CD4-positive, alpha-beta T cell treated with Interleukin-4 for 4 hours (primary cell): Measurements from ENCODE around the gene LCN10.
"Not testable (repeated sequence)": the region's sequence is repeated elsewhere in the genome, so short reads cannot be mapped to it uniquely, and the experiment has no call there.

Source experiments
- DNase-seq: peaks from one replicate; pipeline ENCODE4 v3.0.0-alpha.2; 2020

LCN10 gene

DNA sequence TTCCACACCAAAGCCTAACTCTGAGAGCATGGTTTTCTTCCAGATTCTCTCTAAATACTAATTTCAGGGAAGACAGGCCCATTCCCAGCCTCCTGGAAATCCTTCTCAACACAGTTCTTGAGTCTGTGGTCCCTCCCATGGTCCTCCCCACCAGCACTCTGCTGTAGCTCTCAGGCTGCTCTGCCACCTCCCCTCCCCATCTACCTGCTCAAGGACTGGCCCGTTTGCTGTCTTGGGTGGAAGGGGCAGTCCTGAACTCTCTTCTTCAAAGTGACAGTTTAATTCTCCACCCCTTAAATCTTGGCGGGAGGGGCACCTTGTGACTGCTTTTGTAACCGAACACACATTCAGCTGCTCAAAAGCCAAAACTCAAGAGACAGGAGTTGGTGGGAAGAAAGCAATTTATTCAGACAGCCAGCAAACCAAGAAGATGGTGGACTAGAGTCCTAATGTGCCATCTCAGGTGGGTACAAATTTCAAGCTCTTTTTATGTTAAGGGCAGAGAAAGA is 29.2 kb upstream of the LCN10 start:
- DNase-seq: no peak

- peak; percentile 29 for DNase-seq
Observed at GRCh38 chr9:136769710-136770191, 27.0 kb upstream of the LCN10 start.

DNA sequence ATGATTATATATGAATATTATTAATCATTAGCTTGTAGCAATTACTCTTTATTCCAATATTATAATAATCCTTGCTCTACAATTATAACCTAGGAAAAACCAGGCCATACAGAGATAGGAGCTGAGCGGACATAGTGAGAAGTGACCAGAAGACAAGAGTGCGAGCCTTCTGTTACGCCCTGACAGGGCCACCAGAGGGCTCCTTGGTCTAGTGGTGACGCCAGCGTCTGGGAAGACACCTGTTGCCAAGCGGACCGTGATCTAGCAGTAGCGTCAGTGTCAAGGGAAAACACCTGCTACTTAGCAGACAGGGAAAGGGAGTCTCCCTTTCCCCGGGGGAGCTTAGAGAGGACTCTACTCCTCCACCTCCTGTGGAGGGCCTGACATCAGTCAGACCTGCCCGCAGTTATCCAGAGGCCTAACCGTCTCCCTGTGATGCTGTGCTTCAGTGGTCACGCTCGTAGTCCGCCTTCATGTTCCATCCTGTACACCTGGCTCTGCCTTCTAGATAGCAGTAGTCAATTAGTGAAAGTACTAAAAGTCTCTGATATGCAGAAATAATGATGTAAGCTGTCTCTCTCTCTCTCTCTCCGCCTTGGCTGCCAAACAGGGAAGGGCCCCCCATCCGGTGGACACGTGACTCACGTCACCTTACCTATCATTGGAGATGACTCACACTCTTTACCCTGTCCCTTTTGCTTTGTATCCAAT is 23.8 kb upstream of the LCN10 start:
- DNase-seq: peak; percentile 63

DNA sequence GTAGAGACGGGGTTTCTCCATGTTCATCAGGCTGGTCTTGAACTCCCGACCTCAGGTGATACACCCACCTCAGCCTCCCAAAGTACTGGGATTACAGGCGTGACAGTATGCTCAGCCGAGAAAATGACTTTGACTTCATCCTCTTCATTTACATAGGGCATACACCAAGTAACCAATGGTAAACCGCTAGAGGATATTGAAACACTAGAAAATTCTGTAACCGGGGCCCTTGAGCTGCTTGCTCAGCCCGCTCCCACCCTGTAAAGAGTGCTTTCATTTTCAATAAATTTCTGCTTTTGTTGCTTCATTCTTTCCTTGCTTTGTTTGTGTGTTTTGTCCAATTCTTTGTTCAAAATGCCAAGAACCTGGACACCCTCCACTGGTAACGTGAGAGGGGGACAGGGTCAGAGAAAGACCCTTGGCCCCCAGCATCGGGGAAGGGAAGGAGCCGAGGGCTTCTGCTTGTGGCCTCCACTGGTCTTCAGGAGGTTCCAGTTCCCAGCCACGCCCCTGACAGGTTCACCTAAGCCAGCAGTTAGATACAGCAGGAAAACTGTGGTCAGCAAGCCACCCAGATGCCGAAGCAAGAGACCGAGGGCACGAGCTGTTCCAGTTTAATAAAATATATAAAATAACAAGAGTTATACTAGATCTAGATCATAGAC is 23.1 kb upstream of the LCN10 start:
- DNase-seq: not testable (repeated sequence)

DNA sequence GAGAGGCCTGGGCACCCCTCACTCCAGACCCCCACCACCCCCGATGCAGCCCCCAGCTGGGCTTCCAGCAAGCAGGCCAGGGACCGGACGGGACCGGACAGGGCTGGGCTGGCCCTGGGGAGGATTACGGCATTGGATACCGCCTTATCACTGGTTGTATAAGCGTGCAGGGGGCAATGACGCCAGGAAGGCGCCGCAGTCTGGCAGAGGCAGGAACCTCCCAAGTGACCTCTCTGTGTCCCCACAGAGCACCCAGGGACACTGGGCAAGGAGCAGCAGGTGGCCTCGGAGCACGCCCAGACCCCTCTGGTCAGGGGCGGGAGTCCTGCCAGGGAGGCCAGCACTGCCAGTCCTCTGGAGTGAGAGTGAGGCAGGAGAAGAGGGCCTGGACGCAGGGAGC is 22.3 kb upstream of the LCN10 start:
- no peak for DNase-seq

DNA sequence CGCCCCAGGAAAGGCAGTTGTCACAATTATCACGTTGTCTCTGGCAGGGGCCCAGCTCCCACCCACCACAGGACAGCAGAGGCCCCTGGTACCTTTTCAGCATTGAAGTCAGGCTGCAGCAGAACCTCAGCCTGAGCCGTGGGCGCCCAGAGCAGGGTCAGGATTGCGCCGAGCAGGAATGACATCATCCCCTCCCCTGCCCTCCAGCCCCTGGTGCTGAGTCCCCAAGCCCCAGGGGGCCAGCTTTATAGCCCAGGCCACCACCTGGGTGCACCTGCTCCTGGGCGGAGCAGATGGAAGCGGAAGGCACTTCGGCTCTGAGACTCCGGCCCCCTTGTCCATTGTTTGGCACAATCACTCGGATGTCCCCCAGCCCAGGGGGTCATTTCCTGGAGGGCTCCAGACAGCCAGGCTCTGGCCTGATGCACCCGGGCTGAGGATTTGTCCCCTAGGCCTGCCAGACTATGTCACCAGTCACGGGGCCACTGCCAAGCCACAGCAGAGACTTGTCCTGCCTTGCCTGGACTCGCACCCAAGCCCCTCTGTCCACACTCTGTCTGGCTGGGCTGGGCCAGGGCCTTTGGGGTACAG is 21.7 kb upstream of the LCN10 start, which contains the start of gene LCN15:
Gene LCN15, minus strand, starts transcription at position 218 of the 591 bp plus-strand sequence. Its CDS starts 30 bp downstream, at position 188.
- DNase-seq: no peak

- no peak for DNase-seq
Observed at GRCh38 chr9:136763649-136764035, 20.9 kb upstream of the LCN10 start.

- DNase-seq: no peak
Observed at GRCh38 chr9:136762915-136763648, 20.3 kb upstream of the LCN10 start.

DNA sequence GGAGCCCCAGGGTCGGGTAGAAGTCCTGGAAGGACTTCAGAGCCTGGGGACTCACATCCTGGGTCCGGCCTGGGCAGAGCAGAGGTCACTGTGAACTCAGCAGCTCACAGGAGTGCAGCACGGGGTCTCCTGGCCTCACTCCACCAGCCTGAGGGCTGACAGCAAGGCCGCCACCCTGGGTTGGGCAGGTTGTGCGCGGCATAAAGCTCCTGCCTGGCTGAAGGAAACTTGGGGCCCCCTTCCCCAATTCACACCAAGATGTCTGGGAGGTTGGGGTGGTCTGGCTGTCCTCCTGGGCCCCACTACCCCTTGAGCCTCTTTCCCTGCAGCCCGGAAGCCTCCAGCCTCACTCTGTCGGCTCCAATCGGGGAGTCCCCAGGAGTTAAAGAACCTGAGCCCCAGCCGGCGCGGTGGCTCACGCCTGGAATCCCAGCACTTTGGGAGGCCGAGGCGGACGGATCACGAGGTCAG is 19.5 kb upstream of the LCN10 start:
- no peak for DNase-seq

DNA sequence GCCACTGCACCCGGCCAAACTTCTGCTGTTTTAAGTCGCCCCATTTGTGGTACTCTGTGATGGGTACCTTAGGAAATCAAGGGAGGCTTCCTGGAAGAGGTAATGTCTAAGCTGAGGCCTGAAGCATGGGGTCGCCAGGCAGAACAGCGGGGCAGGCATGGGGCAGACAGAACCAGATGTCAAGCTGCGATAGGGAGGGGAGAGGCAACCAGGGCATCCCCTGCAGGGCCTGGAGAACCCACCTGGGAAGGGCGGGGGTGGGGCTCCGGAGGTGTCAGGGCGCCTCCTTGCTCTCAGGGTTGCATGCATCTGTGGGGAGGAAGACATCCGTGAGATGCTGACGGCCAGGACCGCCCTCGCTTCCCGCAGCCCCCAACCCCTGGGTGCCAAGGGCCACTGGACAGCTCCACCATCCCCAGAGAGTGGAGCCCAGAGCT is 18.8 kb upstream of the LCN10 start:
- no peak for DNase-seq

- not testable (repeated sequence) for DNase-seq
Observed at GRCh38 chr9:136760834-136761544, 18.2 kb upstream of the LCN10 start.

DNA sequence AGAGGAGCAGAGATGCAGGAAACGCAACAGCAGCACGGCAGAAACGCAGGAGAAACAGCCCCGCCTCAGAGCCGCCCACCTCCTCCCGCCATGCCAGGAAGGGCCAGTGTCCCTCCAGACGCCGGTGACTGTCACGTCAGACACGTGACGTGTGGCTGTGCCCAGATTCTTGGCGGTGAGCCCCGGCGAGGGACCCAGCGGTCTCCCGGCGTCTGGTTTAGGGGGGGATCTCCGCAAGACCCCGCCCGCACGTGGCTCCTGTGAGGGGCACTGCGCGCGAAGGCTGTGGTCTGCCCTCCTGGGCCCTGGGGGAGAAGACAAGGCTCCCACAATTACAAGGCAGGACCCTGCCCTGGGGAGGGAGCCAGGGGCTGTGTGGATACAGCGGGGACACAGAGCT is 17.7 kb upstream of the LCN10 start:
- no peak for DNase-seq

DNA sequence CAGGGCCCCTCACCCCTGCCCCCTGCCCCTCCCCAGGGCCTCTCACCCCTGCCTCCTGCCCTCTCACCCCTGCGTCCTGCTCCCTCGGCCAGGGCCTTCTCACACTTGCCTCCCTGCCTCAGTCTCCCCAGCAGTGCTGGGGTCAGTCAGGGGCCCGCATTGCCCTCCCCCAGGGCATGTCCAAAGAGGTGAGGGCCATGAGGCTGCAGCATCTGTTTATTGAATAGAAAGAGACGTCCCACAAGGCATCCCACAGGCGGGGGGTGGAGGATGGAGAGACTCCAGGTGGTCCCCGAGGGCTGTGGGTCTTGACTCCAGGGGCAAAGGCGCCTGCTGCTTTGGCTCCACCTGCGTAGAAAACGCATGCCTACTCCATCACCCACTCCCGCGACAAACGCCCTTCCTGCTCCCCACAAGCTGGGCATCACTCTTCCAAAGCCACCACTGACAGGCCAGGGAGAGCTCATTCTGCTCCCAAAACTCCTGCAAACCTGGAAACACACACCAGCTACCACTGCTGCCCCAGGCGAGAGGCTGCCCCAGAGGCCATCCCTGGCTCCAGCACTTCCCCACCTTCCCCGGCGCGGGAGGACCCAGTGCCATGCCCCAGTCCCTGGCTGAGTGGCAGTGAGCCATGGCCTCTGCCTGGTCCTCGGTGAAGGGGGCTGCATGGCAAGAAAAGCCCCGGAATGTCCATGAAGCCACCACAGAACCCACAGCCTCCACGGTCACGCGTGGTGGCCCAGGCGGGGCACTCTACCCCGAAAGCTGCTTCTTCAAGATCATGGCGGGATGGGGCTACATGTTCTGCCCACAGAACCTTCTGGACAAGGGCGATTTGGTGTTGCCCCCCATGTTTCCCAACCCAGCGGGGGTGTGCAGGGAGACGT is 16.9 kb upstream of the LCN10 start:
- no peak for DNase-seq

DNA sequence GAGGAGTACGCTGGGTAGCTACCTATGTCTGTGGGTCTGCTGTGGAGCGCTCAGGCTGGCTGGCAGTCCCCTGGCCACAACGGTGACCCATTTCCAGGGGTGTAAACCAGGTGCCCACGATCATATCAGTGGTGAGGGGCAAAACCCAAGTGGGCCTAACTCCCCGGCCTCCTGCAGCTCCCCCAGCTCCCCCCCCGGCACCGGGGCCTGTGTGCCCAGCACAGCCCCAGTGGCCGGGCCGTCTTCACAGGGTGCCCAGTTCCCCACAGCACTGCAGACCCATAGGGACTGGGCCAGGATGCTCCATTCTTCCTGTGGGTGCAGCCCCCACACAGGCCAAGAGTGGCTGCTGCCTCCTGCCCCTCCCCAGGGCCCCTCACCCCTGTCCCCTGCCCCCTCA is 16.3 kb upstream of the LCN10 start:
- DNase-seq: no peak

- DNase-seq: no peak
Observed at GRCh38 chr9:136757751-136758140, 15.0 kb upstream of the LCN10 start.

GRCh38 chr9:136757328-136757727 is 14.6 kb upstream of the LCN10 start:
- no peak for DNase-seq

DNA sequence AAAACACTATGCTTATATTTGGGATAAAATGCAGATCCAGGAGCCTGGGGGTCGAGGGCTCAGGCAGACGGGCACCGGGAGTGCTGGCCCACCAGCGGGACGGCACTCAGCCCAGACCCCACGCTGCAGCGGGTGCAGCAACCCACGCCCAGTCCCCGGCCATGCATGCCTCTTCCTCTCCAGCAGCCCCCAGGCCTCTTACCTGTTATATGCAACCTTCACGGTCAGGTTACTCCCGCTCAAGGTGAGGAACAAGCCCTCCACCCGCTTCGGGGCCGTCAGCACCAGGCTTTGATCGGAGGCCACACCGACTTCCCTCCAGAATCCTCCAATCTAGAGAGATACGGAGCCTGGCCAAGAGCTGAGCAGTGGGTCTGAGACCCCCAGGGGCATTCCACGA is 14.1 kb upstream of the LCN10 start:
- no peak for DNase-seq

DNA sequence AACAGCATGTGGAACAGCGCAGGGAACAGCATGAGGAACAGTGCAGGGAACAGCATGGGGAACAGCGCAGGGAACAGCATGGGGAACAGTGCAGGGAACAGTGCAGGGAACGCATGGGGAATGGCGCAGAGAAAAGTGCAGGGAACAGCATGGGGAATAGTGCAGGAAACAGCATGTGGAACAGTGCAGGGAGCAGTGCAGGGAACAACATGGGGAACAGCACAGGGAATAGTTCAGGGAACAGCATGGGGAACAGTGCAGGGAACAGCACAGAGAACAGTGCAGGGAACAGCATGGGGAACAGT is 13.3 kb upstream of the LCN10 start:
- DNase-seq: no peak

- not testable (repeated sequence) for DNase-seq
Observed at GRCh38 chr9:136755302-136756133, 12.8 kb upstream of the LCN10 start.

GRCh38 chr9:136754626-136755301 is 12.0 kb upstream of the LCN10 start:
- DNase-seq: no peak
